ENCODE results near the gene ISL2.
"Not testable (repeated sequence)": the region's sequence is repeated elsewhere in the genome, so short reads cannot be mapped to it uniquely, and the experiment has no call there.

Gene ISL2

DNA sequence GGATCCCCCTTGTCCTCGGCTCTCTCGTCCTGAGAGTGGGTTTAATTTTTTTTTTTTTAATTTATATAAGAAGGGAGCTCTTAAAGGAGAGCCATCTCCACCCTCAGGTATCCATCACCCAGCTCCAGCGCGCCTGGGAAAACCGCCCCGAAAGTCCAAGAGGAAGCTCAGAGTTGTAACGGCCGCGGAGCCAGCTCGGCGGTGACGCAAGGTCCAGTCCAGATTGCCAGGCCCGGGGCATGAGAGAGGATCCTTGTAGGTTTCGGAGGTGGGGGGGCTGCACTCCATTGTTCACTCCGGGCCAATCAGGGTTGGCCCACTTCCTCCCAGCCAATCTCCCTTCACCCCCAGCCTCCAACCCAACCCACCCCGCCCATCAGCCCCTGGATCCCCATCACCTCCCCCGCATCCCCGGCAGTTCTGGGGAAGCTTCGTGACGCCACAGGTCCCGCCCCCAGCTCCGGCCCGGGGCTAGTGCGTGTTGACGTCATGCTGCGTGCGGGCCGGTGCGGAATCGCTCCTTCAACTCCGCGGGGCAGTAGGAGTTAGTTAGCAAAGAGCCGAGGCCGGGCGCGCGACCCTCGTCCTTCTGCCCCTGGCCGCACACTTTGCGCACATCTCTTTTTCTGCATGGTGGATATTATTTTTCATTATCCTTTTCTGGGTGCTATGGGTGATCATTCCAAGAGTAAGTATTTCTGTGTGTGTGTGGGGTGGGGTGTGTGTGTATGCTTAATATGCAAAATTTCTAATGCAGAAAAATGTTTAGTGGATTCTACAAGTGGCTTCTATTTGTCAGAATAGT is at the start of gene ISL2:
TSS of gene ISL2 (plus strand) at position 520 of the 805 bp plus-strand sequence. CDS start at position 631, 111 bp downstream.
- no peak for DNase-seq

DNA sequence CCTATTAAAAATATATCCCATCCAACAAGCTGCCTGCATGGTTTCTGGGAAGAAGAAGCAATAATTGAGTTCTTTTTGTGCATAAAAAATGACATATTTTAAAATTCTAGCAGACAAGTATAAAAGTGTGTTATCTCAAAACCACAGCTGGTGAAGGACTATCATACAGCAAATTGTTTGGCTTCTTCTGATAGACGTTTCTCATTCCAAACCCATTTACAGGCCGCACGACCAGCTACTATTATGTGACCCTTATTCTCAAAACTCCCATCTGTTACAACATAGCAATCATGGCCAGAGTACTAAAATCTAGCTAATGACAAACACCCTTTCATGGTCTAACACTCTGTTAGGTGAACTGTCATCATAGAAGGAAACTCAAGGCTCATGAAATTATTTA is 47.0 kb upstream of the ISL2 start:
- no peak for DNase-seq

DNA sequence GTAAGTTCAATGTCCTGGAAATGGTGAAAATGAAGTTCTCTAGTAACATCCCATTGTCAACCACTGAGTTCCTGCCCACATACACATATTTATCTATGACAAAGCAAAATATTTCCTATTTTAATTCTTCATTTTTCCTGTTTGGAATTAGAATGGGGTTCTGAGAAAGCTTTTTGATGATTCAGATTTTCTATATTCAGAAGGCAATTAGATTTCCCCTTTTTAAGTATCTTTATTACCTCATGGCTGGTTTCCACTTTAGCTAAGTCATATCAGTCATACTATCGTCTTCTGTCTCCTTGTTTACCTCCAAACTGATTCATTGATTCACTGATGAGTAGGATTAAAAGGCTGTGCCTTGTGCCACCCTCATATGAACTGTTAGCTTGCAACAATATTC is 43.2 kb upstream of the ISL2 start:
- no peak for DNase-seq

DNA sequence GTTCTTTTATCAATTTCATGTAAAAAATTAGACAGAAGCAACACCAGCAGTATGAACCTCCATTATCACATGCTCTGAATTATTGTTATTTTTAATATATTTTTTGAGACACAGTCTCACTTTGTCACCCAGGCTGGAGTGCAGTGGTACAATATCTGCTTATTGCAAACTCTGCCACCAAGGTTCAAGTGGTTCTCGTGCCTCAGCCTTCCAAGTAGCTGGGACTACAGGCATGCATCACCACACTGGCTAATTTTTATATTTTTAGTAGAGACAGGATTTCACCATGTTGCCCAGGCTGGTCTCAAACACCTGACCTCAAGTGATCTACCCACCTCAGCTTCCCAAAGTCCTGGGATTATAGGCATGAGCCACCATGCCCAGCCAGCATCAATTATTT is 42.1 kb upstream of the ISL2 start:
- DNase-seq: not testable (repeated sequence)

DNA sequence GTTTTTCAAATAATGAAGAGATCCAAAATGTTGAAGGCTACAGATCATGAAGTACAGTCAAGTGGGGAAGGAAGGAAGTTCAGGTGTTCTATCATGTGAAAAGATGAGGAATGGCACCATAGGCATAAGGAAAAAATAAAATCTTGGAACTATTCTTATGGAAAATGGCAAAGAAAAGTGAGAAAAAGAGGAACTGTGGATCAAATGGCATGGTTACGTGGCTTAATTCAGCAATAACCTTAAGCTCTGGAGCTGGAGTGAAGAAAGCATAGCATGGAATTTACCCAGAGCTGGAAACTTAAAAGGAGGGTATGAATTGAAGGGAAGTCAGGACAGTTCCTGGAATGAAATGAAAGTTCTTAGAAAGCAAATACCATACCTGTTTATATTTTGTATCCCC is 39.7 kb upstream of the ISL2 start:
- DNase-seq: no peak

DNA sequence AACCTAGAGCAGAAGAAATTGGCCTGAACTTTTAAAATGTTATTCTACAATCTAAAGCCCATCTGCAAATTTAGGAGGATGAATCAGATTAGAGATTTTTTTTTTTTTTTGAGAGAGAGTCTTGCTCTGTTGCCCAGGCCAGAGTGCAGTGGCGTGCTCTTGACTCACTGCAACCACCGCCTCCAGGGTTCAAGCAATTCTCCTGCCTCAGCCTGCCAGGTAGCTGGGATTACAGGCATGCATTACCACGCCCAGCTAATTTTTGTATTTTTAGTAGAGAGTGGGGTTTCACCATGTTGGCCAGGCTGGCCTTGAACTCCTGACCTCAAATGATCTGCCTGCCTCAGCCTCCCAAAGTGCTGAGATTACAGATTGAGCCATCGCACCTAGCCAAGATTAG is 38.6 kb upstream of the ISL2 start:
- DNase-seq: not testable (repeated sequence)

DNA sequence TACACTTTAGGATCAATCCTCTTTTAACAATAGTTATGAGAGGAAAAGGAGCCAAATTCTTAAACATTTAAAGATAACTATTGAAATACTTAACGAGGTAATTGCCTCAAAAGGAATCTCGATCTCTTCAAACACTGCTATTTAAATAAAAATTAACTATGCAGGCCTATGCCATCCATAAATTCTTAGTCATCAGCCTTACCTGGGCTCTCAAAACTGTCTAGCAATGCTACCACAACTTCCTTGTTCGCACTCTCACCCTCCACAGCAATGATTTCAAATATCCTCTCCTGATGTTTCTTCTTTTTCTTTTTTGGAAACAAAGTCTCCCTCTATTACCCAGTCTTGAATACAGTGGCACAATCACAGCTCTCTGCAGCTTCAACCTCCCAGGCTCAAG is 37.6 kb upstream of the ISL2 start:
- no peak for DNase-seq

DNA sequence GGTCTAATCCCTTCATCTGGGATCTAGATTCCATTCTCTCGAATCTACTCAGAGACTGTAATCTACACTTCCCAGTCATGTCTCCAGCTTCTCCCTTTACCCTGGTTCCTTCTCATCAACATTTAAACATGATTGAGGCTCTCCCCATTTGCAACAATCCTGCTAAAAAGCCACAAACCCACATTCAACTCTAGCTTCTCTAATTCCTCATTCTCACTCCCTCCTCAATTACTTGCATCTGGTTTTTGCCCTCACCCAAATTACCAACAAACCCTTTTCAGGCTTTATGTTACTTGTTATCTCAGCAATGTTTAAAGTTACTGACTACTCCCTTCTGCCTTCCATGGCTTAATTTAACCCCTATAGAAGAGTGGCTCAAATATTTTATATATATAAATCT is 36.8 kb upstream of the ISL2 start:
- no peak for DNase-seq

DNA sequence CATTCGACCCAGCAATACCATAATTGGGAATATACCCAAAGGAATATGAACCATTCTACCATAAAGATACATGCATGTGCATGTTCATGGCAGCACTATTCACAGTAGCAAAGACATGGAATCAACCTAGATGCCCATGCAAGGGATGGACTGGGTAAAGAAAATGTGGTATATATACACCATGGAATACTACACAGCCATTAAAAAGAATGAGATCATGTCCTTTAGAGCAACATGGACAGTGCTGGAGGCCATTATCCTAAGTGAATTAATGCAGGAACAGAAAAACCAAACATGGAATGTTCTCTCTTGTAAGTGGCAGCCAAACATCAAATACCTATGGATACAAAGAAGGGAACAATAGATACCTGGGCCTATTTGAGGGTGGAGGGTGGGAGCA is 32.7 kb upstream of the ISL2 start:
- DNase-seq: no peak

DNA sequence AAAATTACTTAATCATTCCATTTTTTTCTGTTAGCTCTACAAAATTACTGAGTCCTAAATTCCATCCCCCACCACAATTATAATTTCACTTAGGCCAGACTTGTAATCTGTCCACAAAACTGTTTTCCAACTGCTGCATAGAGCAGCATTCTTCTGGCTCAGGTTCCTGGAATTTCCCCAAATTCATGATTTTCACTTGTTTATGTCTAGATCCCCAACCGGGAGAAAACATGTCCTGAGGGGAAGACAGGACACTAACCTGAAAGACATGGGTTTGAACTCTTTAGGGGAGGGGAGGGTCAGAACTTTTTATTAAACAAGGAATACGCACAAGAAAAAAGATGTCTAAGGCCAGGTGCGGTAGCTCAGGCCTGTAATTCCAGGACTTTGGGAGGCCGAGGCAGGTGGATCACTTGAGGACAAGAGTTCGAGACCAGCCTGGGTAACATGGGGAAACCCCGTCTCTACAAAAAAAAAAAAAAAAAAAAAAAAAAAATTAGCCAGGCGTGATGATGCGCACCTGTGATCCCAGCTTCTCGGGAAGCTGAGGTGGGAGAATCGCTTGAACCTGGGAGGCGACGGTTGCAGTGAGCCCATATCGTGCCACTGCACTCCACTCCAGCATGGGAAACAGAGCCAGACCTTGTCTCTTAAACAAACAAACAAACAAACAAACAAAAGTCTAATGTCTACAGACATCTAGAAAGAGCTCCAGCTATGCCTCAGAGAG is 26.8 kb upstream of the ISL2 start:
- DNase-seq: no peak

DNA sequence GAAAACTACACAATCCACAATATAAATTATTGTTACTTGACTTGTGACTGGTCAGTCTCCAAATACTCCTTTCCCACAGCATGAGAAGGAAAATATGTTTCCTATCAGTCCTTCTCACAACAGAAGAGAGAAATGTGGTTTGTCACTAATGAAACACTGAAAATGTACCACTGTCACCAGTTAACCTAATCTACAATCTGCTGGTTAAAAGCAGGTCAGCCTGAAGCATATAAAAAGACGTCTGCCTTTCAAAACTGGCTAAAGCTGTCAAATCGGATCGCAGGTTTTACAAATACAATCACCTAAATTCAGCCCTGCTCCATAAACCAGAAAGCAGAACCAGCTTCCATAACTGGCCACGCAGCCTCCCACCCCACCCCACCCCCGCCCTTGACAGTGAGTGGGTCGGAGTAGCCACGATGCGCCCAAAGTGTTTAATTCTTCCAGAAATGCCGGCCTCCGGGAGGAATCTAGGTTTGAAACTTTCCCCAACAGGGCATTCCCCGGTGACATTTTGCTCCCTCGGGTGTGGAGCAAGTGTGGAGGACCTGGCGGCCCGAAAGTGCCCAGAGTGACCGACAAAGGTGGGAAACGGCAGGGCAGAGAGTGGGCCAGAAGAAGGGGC is 26.0 kb upstream of the ISL2 start:
- DNase-seq: no peak

DNA sequence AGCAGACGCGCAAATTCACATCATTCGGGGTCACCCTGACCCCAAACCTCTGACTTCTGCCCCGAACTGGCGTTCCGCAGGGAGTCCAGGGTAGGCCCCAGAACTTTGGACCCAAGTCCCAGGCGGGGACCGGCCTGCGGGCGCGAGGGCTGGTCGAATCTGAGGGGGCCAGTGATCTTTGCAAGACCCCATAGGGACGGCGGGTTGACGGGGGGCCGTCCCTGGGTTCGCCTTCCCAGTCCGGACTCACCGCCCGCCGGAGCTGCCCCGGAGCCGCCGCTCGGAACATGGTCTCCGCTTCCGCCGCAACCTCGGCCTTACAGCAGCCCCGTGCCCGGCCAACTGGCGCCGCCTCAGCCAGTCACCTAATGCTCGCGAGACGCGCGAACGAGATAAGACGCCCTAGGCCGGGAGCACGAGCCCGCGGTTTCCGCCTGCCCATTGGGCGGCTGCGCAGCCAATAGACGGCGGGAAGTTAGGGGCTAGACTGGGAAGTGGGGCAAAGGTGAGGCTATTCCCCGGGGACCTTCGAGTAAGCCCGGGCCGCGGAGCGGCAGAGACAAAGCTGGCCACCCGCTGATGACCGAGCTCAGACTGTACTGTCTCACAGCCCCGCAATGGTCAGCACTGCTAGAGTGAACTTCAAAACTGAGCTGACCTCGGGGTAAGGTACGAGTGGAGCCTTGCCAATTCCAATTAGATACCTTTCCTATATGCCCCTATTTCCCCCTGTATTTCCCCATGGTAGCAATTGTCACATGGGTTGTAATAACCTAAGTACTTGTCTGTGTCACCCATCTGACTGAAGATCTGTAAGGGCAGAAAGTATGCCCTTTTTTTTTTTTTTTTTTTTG is 25.2 kb upstream of the ISL2 start, which contains the start of gene ETFA:
TSS of gene ETFA (minus strand) at position 370 of the 854 bp plus-strand sequence. CDS start at position 289, 81 bp downstream.
- peak; percentile 76 for DNase-seq

DNA sequence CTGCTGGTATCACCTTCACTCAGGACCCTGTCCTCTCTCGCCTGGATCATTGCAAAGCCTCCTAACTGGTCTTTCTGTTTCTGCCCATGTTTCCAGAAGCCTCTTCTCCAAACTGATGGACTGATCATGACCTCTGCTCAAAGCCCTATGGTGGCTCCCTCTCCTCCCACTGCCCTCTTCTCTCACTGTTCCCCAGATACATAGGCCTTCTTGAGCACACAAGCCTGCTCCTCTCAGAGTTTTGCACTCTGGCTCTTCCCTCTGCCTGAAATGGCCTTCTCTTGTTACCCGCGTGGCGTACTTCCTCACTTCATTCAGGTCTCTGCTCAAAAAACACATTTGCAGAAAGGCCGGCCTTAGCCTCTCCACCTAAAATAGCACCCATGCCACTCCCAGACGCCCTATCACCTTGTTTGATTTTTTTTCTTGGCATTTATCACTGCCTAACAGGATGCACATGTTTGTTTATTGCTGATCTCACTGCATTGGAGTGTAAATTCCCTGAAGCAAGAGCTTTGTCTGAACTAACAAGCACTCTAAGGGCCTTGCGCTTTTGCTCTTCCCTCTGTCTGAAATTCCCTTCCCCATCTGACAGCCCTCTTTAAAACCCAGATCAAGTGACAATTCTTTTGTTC is 23.9 kb upstream of the ISL2 start:
- DNase-seq: no peak

DNA sequence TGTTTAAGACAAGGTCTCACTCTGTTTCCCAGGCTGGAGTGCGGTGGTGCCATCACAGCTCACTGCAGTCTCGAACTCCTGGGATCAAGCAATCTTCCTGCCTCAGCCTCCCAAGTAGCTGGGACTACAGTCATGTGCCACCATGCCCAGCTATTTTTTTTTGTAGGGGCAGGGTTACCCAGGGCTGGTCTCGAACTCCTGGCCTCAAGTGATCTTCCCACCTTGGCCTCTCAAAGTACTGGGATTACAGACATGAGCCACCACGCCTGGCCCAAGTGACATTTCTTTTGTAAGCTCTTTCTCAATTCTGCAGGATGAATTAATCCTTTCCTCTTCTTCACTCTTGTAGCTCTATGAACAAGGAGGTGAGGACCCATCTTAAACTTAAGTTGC is 23.4 kb upstream of the ISL2 start:
- not testable (repeated sequence) for DNase-seq

DNA sequence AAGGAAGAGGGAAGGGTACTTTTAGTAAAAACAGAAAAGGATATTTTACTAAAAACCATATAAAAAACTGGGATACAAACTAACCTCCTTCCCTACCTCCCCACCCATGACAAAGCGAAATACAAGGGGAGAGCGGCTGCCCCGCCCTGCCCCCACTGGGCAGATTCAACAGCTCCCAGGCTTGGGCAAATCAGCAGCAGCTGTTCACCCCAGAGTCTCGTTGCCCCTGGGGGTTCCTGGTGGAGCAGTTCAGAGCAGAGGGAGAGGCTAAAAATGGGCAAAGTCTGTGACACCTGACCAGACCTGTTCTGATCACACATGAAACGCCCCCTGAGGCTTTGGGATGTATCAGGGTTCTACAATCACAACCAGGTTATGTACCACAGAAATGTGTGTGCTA is 22.8 kb upstream of the ISL2 start:
- DNase-seq: no peak

DNA sequence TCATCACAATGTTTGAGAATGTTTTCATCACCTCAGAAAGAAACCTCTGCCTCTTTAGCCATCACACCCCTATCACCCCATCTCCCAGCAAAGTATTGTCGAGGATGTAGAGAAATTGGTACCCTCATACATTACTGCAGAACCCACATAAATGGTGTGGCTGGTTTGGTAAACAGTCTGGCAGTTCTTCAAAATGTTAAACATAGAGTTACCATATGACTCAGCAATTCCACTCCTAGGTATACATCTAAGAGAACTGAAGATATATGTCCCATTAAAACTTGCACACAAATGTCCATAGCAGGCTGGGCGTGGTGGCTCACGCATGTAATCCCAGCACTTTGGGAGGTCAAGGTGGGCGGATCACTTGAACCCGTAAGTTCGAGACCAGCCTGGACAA is 16.6 kb upstream of the ISL2 start:
- no peak for DNase-seq

DNA sequence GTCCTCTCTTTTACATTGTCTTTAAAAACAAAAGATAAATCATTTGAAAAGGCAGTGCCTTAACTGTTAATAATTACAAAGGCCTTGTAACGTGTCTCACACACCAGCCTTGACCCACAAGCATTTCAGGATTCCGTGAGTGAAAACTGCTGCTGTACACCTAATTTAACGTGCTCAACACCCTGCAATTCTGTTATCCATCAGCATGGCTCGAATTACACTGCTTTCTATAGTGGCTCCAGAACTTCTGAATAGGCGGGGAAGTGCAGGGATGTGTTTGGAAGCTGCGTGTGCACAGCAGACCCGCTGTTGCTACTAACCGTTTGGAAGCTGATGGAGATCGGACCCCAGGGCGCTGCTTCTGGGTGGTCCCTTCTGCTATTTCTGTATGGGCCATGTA is 15.4 kb upstream of the ISL2 start:
- DNase-seq: no peak

DNA sequence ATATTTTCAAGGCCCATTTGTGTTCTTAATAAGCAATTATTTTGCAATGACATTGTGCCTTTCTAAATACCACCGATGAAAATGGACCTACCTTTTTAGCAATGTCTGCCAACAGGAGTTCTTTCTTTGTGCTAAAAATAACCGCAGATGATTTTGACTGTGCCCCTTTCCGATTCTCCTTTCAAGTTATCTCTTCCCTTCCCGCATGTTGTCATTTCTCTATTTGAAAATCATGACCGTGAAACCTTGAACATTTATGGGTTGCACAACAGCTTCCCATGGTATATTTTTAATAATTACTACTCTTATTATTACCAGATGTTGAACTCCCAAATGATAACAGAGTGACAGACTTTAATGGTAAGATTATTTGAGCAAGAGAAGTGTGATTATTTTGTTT is 15.0 kb upstream of the ISL2 start:
- DNase-seq: no peak

DNA sequence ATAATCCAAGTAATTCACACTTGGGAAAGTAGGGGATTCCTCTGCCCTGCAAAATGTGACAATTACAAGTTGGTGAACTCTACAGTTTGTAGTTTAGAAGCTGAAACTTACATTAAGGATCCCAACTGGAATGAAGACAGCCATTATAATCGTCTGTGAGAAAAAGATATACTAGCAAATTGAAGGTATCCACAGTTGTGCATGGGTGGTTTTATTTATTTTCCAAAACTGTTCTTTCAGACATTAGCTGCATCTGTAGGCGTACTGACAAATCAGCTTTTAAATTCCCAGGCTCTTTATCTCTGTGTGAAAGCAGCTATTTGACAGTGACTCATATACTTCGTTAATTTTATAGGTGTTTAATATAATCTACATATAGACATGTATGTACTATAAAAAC is 12.5 kb upstream of the ISL2 start:
- no peak for DNase-seq

DNA sequence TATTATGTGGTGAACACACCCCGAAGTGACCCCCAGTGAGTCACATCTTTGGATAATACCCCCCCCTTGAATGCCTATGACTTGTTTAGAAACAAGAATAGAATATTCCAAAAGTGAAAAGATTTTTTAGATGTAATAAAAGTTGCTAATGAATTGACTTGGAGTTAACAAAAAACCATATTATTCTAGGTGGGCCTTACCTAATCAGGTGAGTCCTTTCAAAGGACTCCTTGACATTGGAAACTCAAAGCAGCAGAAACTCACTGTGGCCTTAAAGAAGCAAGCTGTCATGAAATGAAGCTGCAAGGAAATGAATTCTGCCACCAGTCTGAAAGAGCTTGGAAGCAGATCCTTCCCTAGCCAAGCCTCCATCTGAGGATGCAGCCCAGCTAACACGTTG is 10.9 kb upstream of the ISL2 start:
- DNase-seq: no peak

DNA sequence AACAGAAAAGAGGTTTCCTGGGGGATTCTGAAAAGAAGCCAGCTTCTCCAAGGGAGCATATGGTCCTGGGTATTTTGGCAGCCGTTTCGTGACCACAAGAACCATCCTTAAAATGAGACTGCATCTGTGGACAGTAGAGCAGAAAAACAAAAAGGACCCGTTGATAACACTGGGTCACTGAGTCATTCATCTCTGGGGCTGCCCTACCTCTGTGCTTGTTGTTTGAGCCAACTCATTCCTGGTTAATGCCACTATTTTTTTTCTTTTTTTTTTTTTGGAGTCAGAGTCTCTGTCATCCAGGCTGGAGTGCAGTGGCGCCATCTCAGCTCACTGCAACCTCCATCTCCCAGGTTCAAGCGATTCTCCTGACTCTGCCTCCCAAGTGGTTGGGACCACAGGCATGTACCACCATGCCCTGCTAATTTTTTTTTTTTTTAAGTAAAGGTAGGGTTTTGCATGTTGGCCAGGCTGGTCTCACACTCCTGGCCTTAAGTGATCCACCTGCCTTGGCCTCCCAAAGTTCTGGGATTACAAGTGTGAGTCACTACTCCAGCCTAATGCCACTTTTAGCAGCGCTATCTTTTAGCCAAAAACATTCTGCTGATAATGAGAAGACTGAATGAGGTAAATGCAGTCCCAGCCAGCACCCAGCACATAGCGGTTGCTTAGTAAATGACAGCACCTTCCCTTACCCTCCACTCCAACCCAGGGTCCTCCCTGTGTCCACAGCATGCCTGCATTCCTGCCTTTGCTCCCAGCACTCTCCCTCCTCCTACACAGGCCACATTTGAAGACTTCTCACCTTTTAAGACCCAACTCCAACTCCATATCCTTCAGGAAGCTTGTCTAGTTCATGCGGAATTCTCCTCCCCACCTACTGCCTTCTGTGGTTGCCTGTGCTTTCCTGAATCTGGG is 9.1 kb upstream of the ISL2 start:
- no peak for DNase-seq

All from DMS79 treated with DMSO at 0.1 percent for 48 hours (cell line).